HEK293 (cell line): ENCODE results near the gene BUB1B.
"Not testable (repeated sequence)": the region's sequence is repeated elsewhere in the genome, so short reads cannot be mapped to it uniquely, and the experiment has no call there.

Source experiments
- CTCF ChIA-PET: fragments of 350-600 bp; formaldehyde crosslinking; extraction: SDS; loops from one replicate; lab custom pipeline; 2021; ENCODE audit warnings: antibody characterized with exemption; lab: Yijun Ruan, JAX
- POLR2A ChIA-PET: fragments of 300-600 bp; formaldehyde crosslinking; extraction: SDS; loops from one replicate; lab custom pipeline; 2020; ENCODE audit warnings: antibody characterized with exemption, inconsistent platforms; lab: Yijun Ruan, JAX
- H3K27ac ChIP-seq: fragments of 200-500 bp; sonication (Bioruptor generic); 2 replicates; pipeline ENCODE4 v1.5.1; 2014; ENCODE audit warnings: low read depth, low read length, control low read depth, inconsistent platforms; ENCODE audit errors: extremely low read depth
- H3K36me3 ChIP-seq, 2 experiments: fragments of 200-500 bp in 1 of 2; sonication (Bioruptor generic) in 1 of 2; 1 replicate in 1 of 2; 2 replicates in 1 of 2; pipeline ENCODE4 v1.5.1; 2014 to 2017; ENCODE audit warnings: inconsistent platforms in 2 of 2, low read length in 2 of 2; ENCODE audit not compliant: control insufficient read depth in 2 of 2, insufficient read depth in 1 of 2
- H3K4me1 ChIP-seq: fragments of 200-500 bp; sonication (Bioruptor generic); 2 replicates; pipeline ENCODE4 v1.5.1; 2014; ENCODE audit warnings: mild to moderate bottlenecking, low read length, inconsistent platforms; ENCODE audit not compliant: control insufficient read depth, insufficient read depth
- H3K4me3 ChIP-seq: 2 replicates; pipeline ENCODE4 v1.5.1; 2011; ENCODE audit warnings: low read depth, mild to moderate bottlenecking, control low read depth, low read length, moderate library complexity
- H3K9me3 ChIP-seq: fragments of 200-500 bp; sonication (Bioruptor generic); 2 replicates; pipeline ENCODE4 v1.5.1; 2014; ENCODE audit warnings: low read depth, low read length, inconsistent platforms; ENCODE audit not compliant: control insufficient read depth, insufficient read depth
- HOXC10 ChIP-seq: sonication (generic); formaldehyde crosslinking; IDR thresholded peaks from 2 replicates; pipeline ENCODE4 v1.8.1; 2023; ENCODE audit warnings: mild to moderate bottlenecking, missing genetic modification reagents
- KLF16 ChIP-seq: fragments of 450-650 bp; formaldehyde crosslinking; IDR thresholded peaks from 2 replicates; pipeline ENCODE4 v1.5.1; 2017; ENCODE audit warnings: missing biosample characterization, missing genetic modification characterization
- MZF1 ChIP-seq: fragments of 450-650 bp; formaldehyde crosslinking; IDR thresholded peaks from 2 replicates; pipeline ENCODE4 v1.5.1; 2017; ENCODE audit warnings: missing biosample characterization, missing genetic modification characterization, borderline replicate concordance
- PRDM2 ChIP-seq: fragments of 450-650 bp; formaldehyde crosslinking; IDR thresholded peaks from 2 replicates; pipeline ENCODE4 v1.5.1; 2016; ENCODE audit warnings: missing biosample characterization, missing genetic modification characterization, borderline replicate concordance
- RBAK ChIP-seq: fragments of 450-650 bp; formaldehyde crosslinking; IDR thresholded peaks from 2 replicates; pipeline ENCODE4 v1.5.1; 2016; ENCODE audit warnings: missing biosample characterization, missing genetic modification characterization
- REPIN1 ChIP-seq: fragments of 450-650 bp; formaldehyde crosslinking; IDR thresholded peaks from 2 replicates; pipeline ENCODE4 v1.5.1; 2017; ENCODE audit warnings: missing biosample characterization, missing genetic modification characterization, low read depth
- ZNF140 ChIP-seq: fragments of 450-650 bp; formaldehyde crosslinking; IDR thresholded peaks from 2 replicates; pipeline ENCODE4 v1.5.1; 2016; ENCODE audit warnings: missing biosample characterization, missing genetic modification characterization
- ZNF311 ChIP-seq: fragments of 450-650 bp; formaldehyde crosslinking; IDR thresholded peaks from 2 replicates; pipeline ENCODE4 v1.5.1; 2017; ENCODE audit warnings: missing biosample characterization, missing genetic modification characterization, borderline replicate concordance
- ZNF335 ChIP-seq: fragments of 450-650 bp; formaldehyde crosslinking; conservative IDR thresholded peaks from 2 replicates; pipeline ENCODE4 v1.5.1; 2016; ENCODE audit warnings: missing biosample characterization, missing genetic modification characterization
- ZNF391 ChIP-seq: fragments of 450-650 bp; formaldehyde crosslinking; IDR thresholded peaks from 2 replicates; pipeline ENCODE4 v1.5.1; 2016; ENCODE audit warnings: low read depth, missing biosample characterization, missing genetic modification characterization, borderline replicate concordance
- ZNF423 ChIP-seq: fragments of 450-650 bp; formaldehyde crosslinking; IDR thresholded peaks from 2 replicates; pipeline ENCODE4 v1.5.1; 2016; ENCODE audit warnings: missing biosample characterization, missing genetic modification characterization
- ZNF48 ChIP-seq: fragments of 450-650 bp; formaldehyde crosslinking; IDR thresholded peaks from 2 replicates; pipeline ENCODE4 v1.5.1; 2016; ENCODE audit warnings: missing biosample characterization, missing genetic modification characterization
- ZNF513 ChIP-seq: fragments of 450-650 bp; IDR thresholded peaks from 2 replicates; pipeline ENCODE4 v1.5.1; 2018; ENCODE audit warnings: missing biosample characterization, missing genetic modification characterization
- ZNF514 ChIP-seq: fragments of 450-650 bp; formaldehyde crosslinking; IDR thresholded peaks from 2 replicates; pipeline ENCODE4 v1.5.1; 2016; ENCODE audit warnings: missing biosample characterization, missing genetic modification characterization
- ZNF529 ChIP-seq: fragments of 450-650 bp; formaldehyde crosslinking; IDR thresholded peaks from 2 replicates; pipeline ENCODE4 v1.5.1; 2017; ENCODE audit warnings: missing genetic modification characterization, missing biosample characterization; ENCODE audit not compliant: insufficient replicate concordance
- ZNF560 ChIP-seq: fragments of 450-650 bp; formaldehyde crosslinking; IDR thresholded peaks from 2 replicates; pipeline ENCODE4 v1.5.1; 2017; ENCODE audit warnings: missing biosample characterization, missing genetic modification characterization, borderline replicate concordance
- ZNF629 ChIP-seq: fragments of 450-650 bp; formaldehyde crosslinking; IDR thresholded peaks from 2 replicates; pipeline ENCODE4 v1.5.1; 2017; ENCODE audit warnings: missing biosample characterization, missing genetic modification characterization
- TF ChIP-seq, protein P1 (sequence below): fragments of 450-650 bp; formaldehyde crosslinking; IDR thresholded peaks from 2 replicates; pipeline ENCODE4 v1.5.1; 2016; ENCODE audit warnings: missing biosample characterization, missing genetic modification characterization
- TF ChIP-seq, protein P2 (sequence below): fragments of 450-650 bp; formaldehyde crosslinking; IDR thresholded peaks from 2 replicates; pipeline ENCODE4 v1.5.1; 2016; ENCODE audit warnings: missing biosample characterization, missing genetic modification characterization
- TF ChIP-seq, protein P3 (sequence below): fragments of 450-650 bp; formaldehyde crosslinking; IDR thresholded peaks from 2 replicates; pipeline ENCODE4 v1.5.1; 2016; ENCODE audit warnings: missing biosample characterization, missing genetic modification characterization

BUB1B gene

DNA sequence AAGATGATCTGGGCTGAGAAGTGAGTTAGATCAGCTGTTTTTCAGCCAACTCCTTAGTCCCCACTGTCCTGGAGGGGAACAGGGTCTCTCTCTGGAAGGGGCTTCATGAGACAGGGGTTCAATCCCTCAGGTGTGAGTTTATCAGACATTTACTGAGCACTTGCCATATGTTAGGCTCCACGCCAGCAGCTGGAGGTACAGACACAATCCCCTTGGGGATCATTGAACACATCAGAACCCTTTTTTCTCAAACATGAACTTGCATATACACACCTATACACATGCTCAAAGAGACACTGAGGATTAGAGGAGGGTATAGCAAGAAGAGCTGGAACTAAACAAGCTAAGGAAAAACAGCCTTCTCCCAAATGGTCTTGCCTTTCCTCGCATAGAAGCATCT lies 46.7 kb upstream of the BUB1B start:
- TF ChIP-seq ZNF391 (no peak), ZNF311 (tag by site-specific recombination) (no peak), KLF16 (no peak), ZNF514 (tag by site-specific recombination) (no peak), MZF1 (tag by site-specific recombination) (no peak), ZNF529 (tag by site-specific recombination) (no peak), ZNF423 (tag by site-specific recombination) (no peak), PRDM2 (tag by site-specific recombination) (no peak), HOXC10 (no peak), ZNF48 (no peak)
- TF ChIP-seq, protein P1, sequence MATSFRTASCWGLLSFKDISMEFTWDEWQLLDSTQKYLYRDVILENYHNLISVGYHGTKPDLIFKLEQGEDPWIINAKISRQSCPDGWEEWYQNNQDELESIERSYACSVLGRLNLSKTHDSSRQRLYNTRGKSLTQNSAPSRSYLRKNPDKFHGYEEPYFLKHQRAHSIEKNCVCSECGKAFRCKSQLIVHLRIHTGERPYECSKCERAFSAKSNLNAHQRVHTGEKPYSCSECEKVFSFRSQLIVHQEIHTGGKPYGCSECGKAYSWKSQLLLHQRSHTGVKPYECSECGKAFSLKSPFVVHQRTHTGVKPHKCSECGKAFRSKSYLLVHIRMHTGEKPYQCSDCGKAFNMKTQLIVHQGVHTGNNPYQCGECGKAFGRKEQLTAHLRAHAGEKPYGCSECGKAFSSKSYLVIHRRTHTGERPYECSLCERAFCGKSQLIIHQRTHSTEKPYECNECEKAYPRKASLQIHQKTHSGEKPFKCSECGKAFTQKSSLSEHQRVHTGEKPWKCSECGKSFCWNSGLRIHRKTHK (tag by site-specific recombination), result no peak
- TF ChIP-seq, protein P2, sequence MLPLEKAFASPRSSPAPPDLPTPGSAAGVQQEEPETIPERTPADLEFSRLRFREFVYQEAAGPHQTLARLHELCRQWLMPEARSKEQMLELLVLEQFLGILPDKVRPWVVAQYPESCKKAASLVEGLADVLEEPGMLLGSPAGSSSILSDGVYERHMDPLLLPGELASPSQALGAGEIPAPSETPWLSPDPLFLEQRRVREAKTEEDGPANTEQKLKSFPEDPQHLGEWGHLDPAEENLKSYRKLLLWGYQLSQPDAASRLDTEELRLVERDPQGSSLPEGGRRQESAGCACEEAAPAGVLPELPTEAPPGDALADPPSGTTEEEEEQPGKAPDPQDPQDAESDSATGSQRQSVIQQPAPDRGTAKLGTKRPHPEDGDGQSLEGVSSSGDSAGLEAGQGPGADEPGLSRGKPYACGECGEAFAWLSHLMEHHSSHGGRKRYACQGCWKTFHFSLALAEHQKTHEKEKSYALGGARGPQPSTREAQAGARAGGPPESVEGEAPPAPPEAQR (tag by site-specific recombination), result no peak
- ChIA-PET CTCF (interaction anchor here (0.7 to 1.5 kb wide), 3 partner anchors 9 to 68 kb away, joined by 3 to 8 read pairs (median 4); no protein-coding TSS in a partner anchor), POLR2A (no interaction called here)
- H3K4me1 ChIP-seq, result no peaks in the 10 kb centered on the region; the same call in 1 of the 2 replicates
- no peaks in the 10 kb centered on the region for H3K36me3 ChIP-seq
- H3K27ac ChIP-seq, result no peak overlapping the region
- no peaks in the 10 kb centered on the region for H3K9me3 ChIP-seq
- no peak overlapping the region for H3K4me3 ChIP-seq

DNA sequence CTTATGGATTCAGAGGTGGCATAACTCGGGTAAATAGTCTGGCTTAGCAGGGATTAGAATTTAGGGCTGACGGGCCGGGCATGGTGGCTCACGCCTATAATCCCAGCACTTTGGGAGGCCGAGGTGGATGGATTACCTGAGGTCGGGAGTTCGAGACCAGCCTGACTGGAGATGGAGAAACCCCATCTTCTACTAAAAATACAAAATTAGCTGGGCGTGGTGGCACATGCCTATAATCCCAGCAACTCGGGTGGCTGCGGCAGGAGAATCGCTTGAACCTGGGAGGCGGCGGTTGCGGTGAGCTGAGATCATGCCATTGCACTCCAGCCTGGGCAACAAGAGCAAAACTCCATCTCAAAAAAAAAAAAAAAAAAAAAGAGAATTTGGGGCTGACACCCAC lies 45.8 kb upstream of the BUB1B start:
- ChIA-PET POLR2A (interaction anchor here (1.2 kb wide), 1 partner anchor 9 kb away, joined by 4 read pairs; no protein-coding TSS in a partner anchor), CTCF (interaction anchor here (0.9 to 1.5 kb wide), 3 partner anchors 10 to 69 kb away, joined by 3 to 8 read pairs (median 4); no protein-coding TSS in a partner anchor)
- not testable (repeated sequence) for H3K4me3 ChIP-seq, H3K9me3 ChIP-seq, H3K4me1 ChIP-seq, H3K36me3 ChIP-seq, H3K27ac ChIP-seq

- H3K4me1 ChIP-seq, result no peaks in the 10 kb centered on the region; the same call in 1 of the 2 replicates
- ChIA-PET CTCF (interaction anchor here (0.9 kb wide), 1 partner anchor 26 kb away, joined by 3 read pairs; no protein-coding TSS in a partner anchor), POLR2A (interaction anchor here (0.5 to 1.2 kb wide), 2 partner anchors 10 to 381 kb away, joined by 4 read pairs; no protein-coding TSS in a partner anchor)
- no peak overlapping the region for H3K27ac ChIP-seq
- no peaks in the 10 kb centered on the region for H3K36me3 ChIP-seq
- no peaks in the 10 kb centered on the region for H3K9me3 ChIP-seq
- no peak overlapping the region for H3K4me3 ChIP-seq
- TF ChIP-seq ZNF560 (tag by site-specific recombination) (no peak), ZNF140 (tag by site-specific recombination) (no peak), ZNF629 (tag by site-specific recombination) (no peak), ZNF335 (tag by site-specific recombination) (no peak), ZNF513 (tag by site-specific recombination) (no peak), REPIN1 (no peak), RBAK (no peak)
- TF ChIP-seq, protein P3, sequence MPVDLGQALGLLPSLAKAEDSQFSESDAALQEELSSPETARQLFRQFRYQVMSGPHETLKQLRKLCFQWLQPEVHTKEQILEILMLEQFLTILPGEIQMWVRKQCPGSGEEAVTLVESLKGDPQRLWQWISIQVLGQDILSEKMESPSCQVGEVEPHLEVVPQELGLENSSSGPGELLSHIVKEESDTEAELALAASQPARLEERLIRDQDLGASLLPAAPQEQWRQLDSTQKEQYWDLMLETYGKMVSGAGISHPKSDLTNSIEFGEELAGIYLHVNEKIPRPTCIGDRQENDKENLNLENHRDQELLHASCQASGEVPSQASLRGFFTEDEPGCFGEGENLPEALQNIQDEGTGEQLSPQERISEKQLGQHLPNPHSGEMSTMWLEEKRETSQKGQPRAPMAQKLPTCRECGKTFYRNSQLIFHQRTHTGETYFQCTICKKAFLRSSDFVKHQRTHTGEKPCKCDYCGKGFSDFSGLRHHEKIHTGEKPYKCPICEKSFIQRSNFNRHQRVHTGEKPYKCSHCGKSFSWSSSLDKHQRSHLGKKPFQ (tag by site-specific recombination), result no peak
Observed at GRCh38 chr15:40115670-40116093, 45.2 kb upstream of the BUB1B start.
